ENCODE results near the gene CCL23. TPM values are rescaled to one million over a fixed set of nuclear protein-coding genes. Genes with fewer than 3 reads are reported as not detected.

CCL23 gene
- total RNA-seq, 4 donors from 2014 or later: 1.2 to 12.9 (median 7.3) TPM; not detected in 1

- H3K36me3 ChIP-seq: no peaks in the 10 kb centered on the region
- no peaks in the 10 kb centered on the region for H3K9me3 ChIP-seq
- no peak overlapping the region for H3K27ac ChIP-seq
- no peak for ATAC-seq
- WGBS, 2 donors (ENCODE audit: low coverage in 1 of 2): 76% methylated on average over 2 to 4 of the region's 4 CpGs
- H3K27me3 ChIP-seq: peaks cover 13% of the 10 kb centered on the region
- TF ChIP-seq CTCF (IDR thresholded peaks at IDR 0.05) (no peak), POLR2A (IDR thresholded peaks at IDR 0.05) (no peak), POLR2AphosphoS5 (IDR thresholded peaks at IDR 0.05) (no peak), EP300 (IDR thresholded peaks at IDR 0.05) (no peak)
- no peaks in the 10 kb centered on the region for H3K4me1 ChIP-seq
- no peak overlapping the region for H3K4me3 ChIP-seq
Measured at GRCh38 chr17:36036235-36036634, 18.5 kb upstream of the CCL23 start.

DNA sequence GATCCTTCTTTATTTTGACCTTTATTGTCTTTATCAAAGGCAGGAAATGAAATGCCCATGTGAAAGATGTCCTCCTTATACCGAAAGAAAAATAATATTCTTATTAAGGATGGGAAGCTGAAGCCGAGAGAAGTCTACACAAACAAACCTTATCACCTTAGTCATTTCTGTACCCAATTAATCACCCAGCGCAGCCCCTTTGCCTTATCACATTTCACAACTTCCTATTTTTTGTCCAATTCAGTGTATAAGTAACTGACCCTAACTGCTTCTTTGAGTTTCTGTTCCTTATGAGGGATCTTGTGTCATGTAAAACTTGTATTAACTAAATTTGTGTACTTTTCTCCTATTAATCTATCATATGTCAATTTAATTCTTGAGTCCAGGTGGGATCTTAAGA is 16.4 kb upstream of the CCL23 start:
- H3K9me3 ChIP-seq: no peaks in the 10 kb centered on the region
- TF ChIP-seq POLR2A (IDR thresholded peaks at IDR 0.05) (no peak), EP300 (IDR thresholded peaks at IDR 0.05) (no peak), CTCF (IDR thresholded peaks at IDR 0.05) (no peak), POLR2AphosphoS5 (IDR thresholded peaks at IDR 0.05) (no peak)
- WGBS, 2 donors (ENCODE audit: low coverage in 1 of 2): 40 to 74% methylated on average over 3 of the region's 3 CpGs
- no peaks in the 10 kb centered on the region for H3K36me3 ChIP-seq
- H3K27ac ChIP-seq: no peak overlapping the region
- H3K4me3 ChIP-seq: no peak overlapping the region
- peaks cover 13% of the 10 kb centered on the region for H3K27me3 ChIP-seq
- no peak for ATAC-seq
- H3K4me1 ChIP-seq: no peaks in the 10 kb centered on the region

- no peaks in the 10 kb centered on the region for H3K36me3 ChIP-seq
- TF ChIP-seq POLR2A (IDR thresholded peaks at IDR 0.05): no peak
- TF ChIP-seq EP300 (IDR thresholded peaks at IDR 0.05): no peak
- TF ChIP-seq POLR2AphosphoS5 (IDR thresholded peaks at IDR 0.05): no peak
- no peak for TF ChIP-seq CTCF (IDR thresholded peaks at IDR 0.05)
- H3K9me3 ChIP-seq: no peaks in the 10 kb centered on the region
- H3K4me3 ChIP-seq: no peak overlapping the region
- ATAC-seq: no peak
- no peaks in the 10 kb centered on the region for H3K4me1 ChIP-seq
- H3K27me3 ChIP-seq: peaks cover 13% of the 10 kb centered on the region
- H3K27ac ChIP-seq: no peak overlapping the region
- WGBS, 2 donors (ENCODE audit: low coverage in 1 of 2): 82 to 100% methylated on average over 1 of the region's 1 CpG
Measured at GRCh38 chr17:36030956-36031355, 13.2 kb upstream of the CCL23 start.

DNA sequence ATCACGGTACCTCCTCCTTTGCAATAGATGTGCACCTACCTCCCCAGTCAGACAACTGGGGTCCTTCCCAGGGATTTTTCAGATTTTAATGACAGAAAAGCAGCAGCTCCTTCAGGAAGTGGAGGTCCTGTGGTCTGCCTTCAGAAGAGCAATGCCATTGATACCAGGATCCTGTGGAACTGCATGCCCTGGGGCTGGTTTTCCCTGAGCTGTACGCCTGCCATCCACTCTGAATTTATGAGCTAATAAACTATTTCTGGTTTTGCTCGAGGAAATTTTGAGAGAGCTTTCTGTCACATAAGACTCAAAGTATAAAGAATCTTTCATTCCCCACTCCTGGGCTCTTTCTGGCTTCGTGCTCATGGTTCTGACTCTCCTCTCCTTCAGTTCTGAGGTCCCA is 10.0 kb upstream of the CCL23 start:
- H3K27me3 ChIP-seq: peaks cover 18% of the 10 kb centered on the region
- H3K4me1 ChIP-seq: no peaks in the 10 kb centered on the region
- WGBS, 2 donors (ENCODE audit: low coverage in 1 of 2): 45 to 52% methylated on average over 3 to 4 of the region's 4 CpGs
- H3K4me3 ChIP-seq: no peak overlapping the region
- no peak for TF ChIP-seq POLR2A (IDR thresholded peaks at IDR 0.05)
- no peak for TF ChIP-seq POLR2AphosphoS5 (IDR thresholded peaks at IDR 0.05)
- no peak for TF ChIP-seq EP300 (IDR thresholded peaks at IDR 0.05)
- no peak for TF ChIP-seq CTCF (IDR thresholded peaks at IDR 0.05)
- H3K9me3 ChIP-seq: peaks cover 0 to 8% (median 0%) of the 10 kb centered on the region in 3 donors
- H3K36me3 ChIP-seq: no peaks in the 10 kb centered on the region
- no peak overlapping the region for H3K27ac ChIP-seq
- ATAC-seq: no peak

DNA sequence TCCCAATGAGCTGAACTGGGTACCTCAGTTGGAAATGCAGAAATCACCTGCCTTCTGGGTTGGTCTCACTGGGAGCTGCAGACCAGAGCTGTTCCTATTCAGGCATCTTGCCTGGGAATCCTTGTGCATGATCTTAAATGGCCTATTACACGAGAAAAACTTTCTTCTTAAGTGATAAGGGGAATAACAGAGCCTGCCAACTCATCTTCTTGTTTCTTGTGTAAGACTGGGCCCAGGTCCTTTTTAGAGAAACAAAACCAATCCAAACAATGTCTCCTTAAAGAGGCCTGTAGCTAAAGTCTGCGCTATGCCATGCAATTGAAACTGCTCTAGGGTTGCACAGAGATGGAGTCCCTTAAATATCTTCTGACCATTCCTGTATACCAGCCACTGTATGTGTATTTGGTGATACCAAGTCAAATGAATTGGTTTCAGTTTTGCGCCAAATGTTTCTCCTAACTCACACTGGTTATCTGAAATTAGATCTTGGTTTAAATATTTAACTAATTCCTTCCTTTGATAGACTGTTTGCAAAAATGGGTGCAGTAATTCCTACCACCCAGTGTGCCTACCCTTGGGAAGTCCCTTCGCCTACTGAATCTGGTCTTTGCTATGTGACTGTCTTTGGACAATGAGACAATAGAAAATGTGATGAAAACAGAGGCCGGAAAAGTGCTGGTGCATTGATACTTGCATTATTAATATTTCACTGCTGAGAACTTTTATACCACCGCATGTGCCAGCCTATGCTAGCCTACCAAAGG is 6.5 kb upstream of the CCL23 start:
- no peak for TF ChIP-seq CTCF (IDR thresholded peaks at IDR 0.05)
- no peak for TF ChIP-seq POLR2A (IDR thresholded peaks at IDR 0.05)
- TF ChIP-seq EP300 (IDR thresholded peaks at IDR 0.05): no peak
- no peak for TF ChIP-seq POLR2AphosphoS5 (IDR thresholded peaks at IDR 0.05)
- H3K27me3 ChIP-seq: peaks cover 16% of the 10 kb centered on the region
- no peak overlapping the region for H3K27ac ChIP-seq
- no peak overlapping the region for H3K4me3 ChIP-seq
- ATAC-seq: no peak
- H3K4me1 ChIP-seq: no peaks in the 10 kb centered on the region
- H3K36me3 ChIP-seq: no peaks in the 10 kb centered on the region
- H3K9me3 ChIP-seq: peaks cover 0 to 12% (median 0%) of the 10 kb centered on the region in 3 donors
- 60 to 82% methylated on average over 2 to 6 of the region's 6 CpGs for WGBS, 2 donors (ENCODE audit: low coverage in 1 of 2)
